ENCODE data around the gene EXOC2.

Gene EXOC2

GRCh38 chr6:549906-550305 lies 143.0 kb downstream of the EXOC2 start:
- H3K9me2 ChIP-seq (replicated peaks; ENCODE audit: control insufficient read depth, low read length) = no peaks in the 10 kb centered on the region
- no peaks in the 10 kb centered on the region; the same call in 1 of the 2 replicates for H3K36me3 ChIP-seq (ENCODE audit: control insufficient read depth, low read length)
- H3K9me3 ChIP-seq (ENCODE audit: control insufficient read depth, insufficient read depth, low read length) = no peaks in the 10 kb centered on the region
- H3K4me1 ChIP-seq (ENCODE audit: control insufficient read depth, low read length) = no peaks in the 10 kb centered on the region
- H3F3A ChIP-seq (ENCODE audit: control insufficient read depth, insufficient read depth) = no peaks in the 10 kb centered on the region
- H3K4me2 ChIP-seq (ENCODE audit: low read length) = no peak overlapping the region
- H3K79me2 ChIP-seq (ENCODE audit: control insufficient read depth, low read length) = no peaks in the 10 kb centered on the region
- no peak overlapping the region for H3K27ac ChIP-seq (ENCODE audit: low read depth, low read length)
- H3K27me3 ChIP-seq (ENCODE audit: control insufficient read depth, low read length) = no peaks in the 10 kb centered on the region
- no peak overlapping the region for H3K4me3 ChIP-seq (ENCODE audit: low read length)
- no peak for TF ChIP-seq EZH2phosphoT487 (IDR thresholded peaks at IDR 0.05; ENCODE audit: borderline replicate concordance, low read length)
- TF ChIP-seq CTCF (IDR thresholded peaks at IDR 0.05; ENCODE audit: low read depth, low read length, poor library complexity, severe bottlenecking) = no peak
- no peaks in the 10 kb centered on the region for H4K20me1 ChIP-seq (ENCODE audit: control insufficient read depth, insufficient read depth, low read depth, low read length)

- Histone ChIP-seq H3F3A (ENCODE audit: control insufficient read depth, insufficient read depth) (no peaks in the 10 kb centered on the region), H3K4me1 (ENCODE audit: control insufficient read depth, low read length) (no peaks in the 10 kb centered on the region), H3K27ac (ENCODE audit: low read depth, low read length) (no peak overlapping the region), H3K4me2 (ENCODE audit: low read length) (no peak overlapping the region), H4K20me1 (ENCODE audit: control insufficient read depth, insufficient read depth, low read depth, low read length) (no peaks in the 10 kb centered on the region), H3K27me3 (ENCODE audit: control insufficient read depth, low read length) (no peaks in the 10 kb centered on the region), H3K4me3 (ENCODE audit: low read length) (no peak overlapping the region), H3K9me3 (ENCODE audit: control insufficient read depth, insufficient read depth, low read length) (no peaks in the 10 kb centered on the region), H3K36me3 (ENCODE audit: control insufficient read depth, low read length) (no peaks in the 10 kb centered on the region; the same call in 1 of the 2 replicates), H3K9me2 (replicated peaks; ENCODE audit: control insufficient read depth, low read length) (no peaks in the 10 kb centered on the region), H3K79me2 (ENCODE audit: control insufficient read depth, low read length) (no peaks in the 10 kb centered on the region)
- TF ChIP-seq CTCF (IDR thresholded peaks at IDR 0.05; ENCODE audit: low read depth, low read length, poor library complexity, severe bottlenecking) (no peak), EZH2phosphoT487 (IDR thresholded peaks at IDR 0.05; ENCODE audit: borderline replicate concordance, low read length) (no peak)
Observed at GRCh38 chr6:548517-548916, 144.4 kb downstream of the EXOC2 start.

- Histone ChIP-seq H3K36me3 (ENCODE audit: control insufficient read depth, low read length) (peaks cover 3% of the 10 kb centered on the region; the same call in 1 of the 2 replicates), H3K9me2 (replicated peaks; ENCODE audit: control insufficient read depth, low read length) (no peaks in the 10 kb centered on the region)
Observed at GRCh38 chr6:548091-548490, 144.8 kb downstream of the EXOC2 start.

More at GRCh38 chr6:548091-548490, 144.8 kb downstream of the EXOC2 start:
- Histone ChIP-seq H3K4me1 (ENCODE audit: control insufficient read depth, low read length) (no peaks in the 10 kb centered on the region), H3K4me3 (ENCODE audit: low read length) (no peak overlapping the region), H4K20me1 (ENCODE audit: control insufficient read depth, insufficient read depth, low read depth, low read length) (no peaks in the 10 kb centered on the region), H3K79me2 (ENCODE audit: control insufficient read depth, low read length) (no peaks in the 10 kb centered on the region), H3K9me3 (ENCODE audit: control insufficient read depth, insufficient read depth, low read length) (no peaks in the 10 kb centered on the region), H3K4me2 (ENCODE audit: low read length) (no peak overlapping the region), H3K27ac (ENCODE audit: low read depth, low read length) (no peak overlapping the region), H3K27me3 (ENCODE audit: control insufficient read depth, low read length) (no peaks in the 10 kb centered on the region), H3F3A (ENCODE audit: control insufficient read depth, insufficient read depth) (no peaks in the 10 kb centered on the region)
- TF ChIP-seq CTCF (IDR thresholded peaks at IDR 0.05; ENCODE audit: low read depth, low read length, poor library complexity, severe bottlenecking) = no peak
- no peak for TF ChIP-seq EZH2phosphoT487 (IDR thresholded peaks at IDR 0.05; ENCODE audit: borderline replicate concordance, low read length)

Data from DOHH2 (cell line).